Astrocyte (in vitro differentiated cells and primary cell): ENCODE data around the gene EPHB2. TPM values are rescaled to one million over a fixed set of nuclear protein-coding genes. Genes with fewer than 3 reads are reported as not detected.

Source experiments
- DNase-seq: peaks from one replicate; pipeline ENCODE4 v3.0.0-alpha.2; 2010; ENCODE audit warnings: low read depth
- FAIRE-seq: peaks from 2 replicates; lab custom pipeline; 2011; peaks lifted over from hg19 to GRCh38; lab: Jason Lieb, UNC
- H2AFZ ChIP-seq: 2 replicates; pipeline ENCODE4 v1.6.0; 2012; ENCODE audit warnings: low read depth, low read length, inconsistent platforms
- H3K27ac ChIP-seq: 2 replicates; pipeline ENCODE4 v1.5.1; 2011; ENCODE audit warnings: low read depth, low read length, inconsistent platforms
- H3K27me3 ChIP-seq: 2 replicates; pipeline ENCODE4 v1.6.0; 2011; ENCODE audit warnings: low read length, inconsistent platforms; ENCODE audit not compliant: insufficient read depth
- H3K36me3 ChIP-seq: 2 replicates; pipeline ENCODE4 v1.5.1; 2011; ENCODE audit warnings: low read length, inconsistent platforms; ENCODE audit not compliant: insufficient read depth
- H3K4me1 ChIP-seq: 2 replicates; pipeline ENCODE4 v1.5.1; 2011; ENCODE audit warnings: low read length, inconsistent platforms; ENCODE audit not compliant: insufficient read depth
- H3K4me2 ChIP-seq: 2 replicates; pipeline ENCODE4 v1.6.0; 2012; ENCODE audit warnings: low read length, inconsistent platforms
- H3K4me3 ChIP-seq: 2 replicates; pipeline ENCODE4 v1.5.1; 2011; ENCODE audit warnings: low read depth, mild to moderate bottlenecking, low read length, inconsistent platforms; ENCODE audit not compliant: insufficient read depth
- H3K79me2 ChIP-seq: 2 replicates; pipeline ENCODE4 v1.6.0; 2012; ENCODE audit warnings: mild to moderate bottlenecking, low read length, inconsistent platforms; ENCODE audit not compliant: insufficient read depth
- H3K9ac ChIP-seq: 2 replicates; pipeline ENCODE4 v1.6.0; 2012; ENCODE audit warnings: mild to moderate bottlenecking, low read length, inconsistent platforms
- H3K9me3 ChIP-seq: 2 replicates; pipeline ENCODE4 v1.5.1; 2012; ENCODE audit warnings: low read depth, mild to moderate bottlenecking, low read length, inconsistent platforms; ENCODE audit not compliant: insufficient read depth
- H4K20me1 ChIP-seq: 2 replicates; pipeline ENCODE4 v1.6.0; 2012; ENCODE audit warnings: low read length, inconsistent platforms; ENCODE audit not compliant: insufficient read depth
- H3K27ac Mint-ChIP-seq: one replicate; pipeline ENCODE4 v1.8.0; 2021; ENCODE audit warnings: mild to moderate bottlenecking, mixed read lengths; ENCODE audit not compliant: unreplicated experiment
- H3K27me3 Mint-ChIP-seq: one replicate; pipeline ENCODE4 v1.8.0; 2021; ENCODE audit warnings: low read depth, mixed read lengths; ENCODE audit not compliant: unreplicated experiment
- H3K36me3 Mint-ChIP-seq: one replicate; pipeline ENCODE4 v1.8.0; 2021; ENCODE audit warnings: low read depth, mixed read lengths; ENCODE audit not compliant: unreplicated experiment
- H3K4me1 Mint-ChIP-seq: one replicate; pipeline ENCODE4 v1.8.0; 2021; ENCODE audit warnings: low read depth, mixed read lengths; ENCODE audit not compliant: unreplicated experiment
- H3K4me3 Mint-ChIP-seq: one replicate; pipeline ENCODE4 v1.8.0; 2021; ENCODE audit warnings: mild to moderate bottlenecking, moderate library complexity, mixed read lengths; ENCODE audit not compliant: unreplicated experiment
- H3K9me3 Mint-ChIP-seq: one replicate; pipeline ENCODE4 v1.8.0; 2021; ENCODE audit warnings: mild to moderate bottlenecking, mixed read lengths; ENCODE audit not compliant: unreplicated experiment
- CTCF ChIP-seq: IDR thresholded peaks from 2 replicates; pipeline ENCODE4 v1.5.1; 2011; ENCODE audit warnings: low read depth, mild to moderate bottlenecking, inconsistent platforms, low read length, moderate library complexity; ENCODE audit not compliant: insufficient read depth
- EZH2 ChIP-seq: IDR thresholded peaks from 2 replicates; pipeline ENCODE4 v1.6.1; 2012; ENCODE audit warnings: mild to moderate bottlenecking, low read length, inconsistent platforms; ENCODE audit not compliant: insufficient read depth
- total RNA-seq: library from RNA; stranded (reverse); gene quantifications from 2 replicates; pipeline ENCODE4 v1.2.1, GENCODE V29; 2021

EPHB2 gene
- total RNA-seq, 1 donor from 2014 or later = 8.4 TPM

- H3K27me3 Mint-ChIP-seq = peaks cover 29% of the 10 kb centered on the region
- H3K4me3 ChIP-seq = no peak overlapping the region
- H4K20me1 ChIP-seq = no peaks in the 10 kb centered on the region
- H3K4me1 ChIP-seq = peaks cover 27% of the 10 kb centered on the region
- no peak for DNase-seq
- H3K9me3 ChIP-seq = no peaks in the 10 kb centered on the region
- H3K27ac ChIP-seq = no peak overlapping the region
- FAIRE-seq = no peak
- H3K27ac Mint-ChIP-seq = no peak overlapping the region
- H3K9ac ChIP-seq = no peak overlapping the region
- H3K9me3 Mint-ChIP-seq = no peaks in the 10 kb centered on the region
- TF ChIP-seq EZH2 = no peak
- TF ChIP-seq CTCF = no peak
- H2AFZ ChIP-seq = no peak overlapping the region
- no peak overlapping the region for H3K4me3 Mint-ChIP-seq
- no peaks in the 10 kb centered on the region for H3K27me3 ChIP-seq
- no peaks in the 10 kb centered on the region for H3K79me2 ChIP-seq
- H3K4me2 ChIP-seq = no peak overlapping the region
- no peaks in the 10 kb centered on the region for H3K36me3 Mint-ChIP-seq
- no peaks in the 10 kb centered on the region for H3K36me3 ChIP-seq
- peaks cover 2% of the 10 kb centered on the region for H3K4me1 Mint-ChIP-seq
Observed at GRCh38 chr1:22680726-22681125, 29.9 kb upstream of the EPHB2 start.

DNA sequence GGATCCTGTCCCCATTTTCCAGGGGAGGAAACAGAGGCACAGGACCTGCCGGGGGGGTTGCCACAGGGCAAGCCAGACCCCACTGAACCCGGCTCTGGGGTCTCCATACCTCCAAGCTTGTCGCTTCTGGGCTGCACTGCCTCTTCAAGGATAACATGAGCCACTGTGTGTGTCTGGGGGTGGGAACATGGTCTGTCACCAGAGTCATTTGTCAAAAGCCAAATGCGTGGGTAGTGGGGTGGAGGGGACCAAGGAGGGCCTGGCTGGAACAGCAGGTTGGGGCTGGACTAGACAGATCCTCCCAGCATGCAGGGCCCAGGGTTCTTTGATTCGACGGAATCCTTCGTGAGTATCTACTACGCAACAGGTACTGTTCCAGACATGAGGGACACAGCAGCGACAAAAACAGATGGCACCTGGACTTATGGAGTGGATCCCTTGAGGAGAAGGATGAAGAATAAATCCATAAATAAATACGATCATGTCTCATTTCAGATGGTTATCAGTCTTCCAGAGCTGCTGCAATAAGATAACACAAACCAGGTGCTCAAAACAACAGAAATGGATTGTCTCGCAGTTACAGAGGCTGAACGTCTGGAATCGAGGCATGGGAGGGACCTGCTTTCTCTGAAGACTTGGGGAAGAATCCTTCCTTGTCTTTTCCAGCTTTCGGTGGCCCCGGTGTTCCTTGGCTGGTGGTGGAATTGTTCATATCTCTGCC lies 28.9 kb upstream of the EPHB2 start:
- Histone ChIP-seq H3K4me1 (peaks cover 28% of the 10 kb centered on the region), H3K4me3 (no peak overlapping the region), H3K27me3 (no peaks in the 10 kb centered on the region), H3K79me2 (no peaks in the 10 kb centered on the region), H3K27ac (no peak overlapping the region), H2AFZ (no peak overlapping the region), H4K20me1 (no peaks in the 10 kb centered on the region), H3K36me3 (no peaks in the 10 kb centered on the region), H3K9ac (no peak overlapping the region), H3K9me3 (no peaks in the 10 kb centered on the region), H3K4me2 (no peak overlapping the region)
- Mint-ChIP-seq H3K27ac (no peak overlapping the region), H3K27me3 (peaks cover 30% of the 10 kb centered on the region), H3K36me3 (no peaks in the 10 kb centered on the region), H3K4me1 (peaks cover 5% of the 10 kb centered on the region), H3K9me3 (no peaks in the 10 kb centered on the region), H3K4me3 (no peak overlapping the region)
- TF ChIP-seq EZH2 (no peak), CTCF (no peak)
- no peak for FAIRE-seq
- no peak for DNase-seq

DNA sequence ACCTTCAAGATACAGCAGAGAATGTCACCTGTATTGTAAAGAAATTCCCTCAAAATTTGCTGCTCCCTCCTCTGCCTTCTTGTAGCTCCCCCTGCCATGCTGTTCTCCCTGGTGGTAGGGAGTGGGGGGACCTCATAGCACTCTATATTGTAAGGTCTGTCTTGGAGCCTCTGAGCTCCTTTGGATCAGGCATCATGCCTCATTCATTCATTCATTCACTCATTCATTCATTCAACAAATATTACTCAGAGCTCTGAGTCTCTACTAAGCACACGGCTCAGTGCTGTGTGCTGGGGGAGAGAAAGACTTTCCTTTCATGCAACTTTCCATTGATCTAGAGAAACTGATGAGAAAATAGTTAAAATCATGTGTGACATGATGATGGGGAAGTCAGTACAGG lies 27.1 kb upstream of the EPHB2 start:
- Histone ChIP-seq H3K27me3 (no peaks in the 10 kb centered on the region), H3K4me3 (no peak overlapping the region), H3K4me1 (peaks cover 16% of the 10 kb centered on the region), H3K9ac (no peak overlapping the region), H3K4me2 (no peak overlapping the region), H3K27ac (no peak overlapping the region), H3K79me2 (no peaks in the 10 kb centered on the region), H3K9me3 (no peaks in the 10 kb centered on the region), H3K36me3 (no peaks in the 10 kb centered on the region), H2AFZ (no peak overlapping the region), H4K20me1 (no peaks in the 10 kb centered on the region)
- TF ChIP-seq CTCF = no peak
- TF ChIP-seq EZH2 = no peak
- H3K9me3 Mint-ChIP-seq = no peaks in the 10 kb centered on the region
- no peak overlapping the region for H3K4me3 Mint-ChIP-seq
- H3K4me1 Mint-ChIP-seq = peaks cover 5% of the 10 kb centered on the region
- H3K36me3 Mint-ChIP-seq = no peaks in the 10 kb centered on the region
- DNase-seq (no peak), FAIRE-seq (no peak)
- peaks cover 36% of the 10 kb centered on the region for H3K27me3 Mint-ChIP-seq
- H3K27ac Mint-ChIP-seq = no peak overlapping the region
